ENCODE results near the gene STPG1. TPM values are rescaled to one million over a fixed set of nuclear protein-coding genes. Genes with fewer than 3 reads are reported as not detected.

The STPG1 gene
- total RNA-seq, 6 donors from 2014 or later, result 5.5 to 20.1 (median 8.2) TPM

DNA sequence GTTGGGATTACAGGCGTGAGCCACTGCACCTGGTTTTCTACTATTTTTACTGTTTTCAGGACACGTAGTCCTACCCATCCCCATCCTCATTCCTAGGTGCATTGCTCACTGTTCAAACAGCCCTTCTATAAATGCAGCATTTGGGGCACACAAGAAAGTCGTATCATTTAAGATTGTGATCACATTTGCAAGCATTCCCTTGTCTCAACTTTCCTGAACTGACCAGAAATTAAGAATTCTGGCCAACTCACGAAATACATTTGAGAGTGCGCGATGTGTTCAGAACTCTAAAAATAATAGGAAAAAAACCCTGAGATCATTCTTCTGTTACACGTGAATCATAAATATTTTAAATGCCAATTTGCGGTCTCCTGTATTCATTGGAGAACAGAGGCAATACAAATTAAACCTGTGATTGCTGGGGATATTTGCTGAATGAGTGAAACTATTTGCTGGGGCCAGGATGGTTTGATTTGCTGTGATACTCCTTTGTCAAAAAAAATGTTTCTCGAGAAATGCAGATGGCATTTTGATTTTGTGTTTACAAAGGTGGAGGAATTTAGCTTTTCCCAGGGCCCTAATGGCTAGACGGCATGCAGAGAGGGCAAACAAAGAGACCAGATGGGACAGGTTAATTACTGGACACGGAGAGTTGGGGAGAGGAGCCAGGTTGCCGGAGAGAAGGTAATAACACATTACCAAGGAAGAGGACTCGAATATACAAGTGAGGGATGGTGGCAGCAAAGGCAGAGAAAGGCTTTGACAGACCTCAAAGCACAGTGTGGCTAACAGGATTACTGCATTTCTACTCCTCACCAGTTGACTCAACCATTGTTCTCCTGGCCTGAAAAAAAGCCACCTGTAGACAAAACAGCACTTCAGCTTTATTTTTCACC is 38.4 kb downstream of the STPG1 start:
- TF ChIP-seq POLR2AphosphoS5 (IDR thresholded peaks at IDR 0.05) (no peak), CTCF (IDR thresholded peaks at IDR 0.05) (no peak)
- DNase-seq (no peak), ATAC-seq (ENCODE audit: low FRiP score in 2 of 2) (no peak)
- no peak overlapping the region for H3K27ac ChIP-seq
- no peaks in the 10 kb centered on the region for H3K4me1 ChIP-seq
- WGBS, 2 donors, result 87 to 93% methylated on average over 13 of the region's 13 CpGs
- H3K4me3 ChIP-seq, result no peak overlapping the region
- no peaks in the 10 kb centered on the region for H3K9me3 ChIP-seq
- no peaks in the 10 kb centered on the region for H3K27me3 ChIP-seq
- H3K36me3 ChIP-seq, result peaks cover 0 to 26% (median 0%) of the 10 kb centered on the region in 4 donors

DNA sequence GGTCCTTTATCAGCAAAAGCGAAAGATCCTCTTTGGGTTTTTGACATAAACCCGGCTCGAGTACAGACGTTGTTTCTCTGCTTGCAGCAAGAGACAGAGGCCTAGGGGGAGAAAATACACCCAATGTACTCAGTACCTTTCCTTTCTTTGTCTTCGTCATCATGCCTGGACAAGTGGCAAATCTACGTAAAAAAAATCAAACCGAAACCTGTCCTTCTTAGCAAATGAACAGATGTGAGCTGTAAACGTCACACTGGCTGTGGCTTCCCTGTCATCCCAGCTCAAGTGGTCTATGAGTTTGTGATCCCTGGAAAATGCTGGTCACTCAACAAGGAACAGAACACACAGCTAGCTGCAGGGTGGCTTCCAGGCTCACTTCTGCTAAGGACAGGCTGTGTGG is 39.9 kb downstream of the STPG1 start:
- Histone ChIP-seq H3K36me3 (peaks cover 0 to 26% (median 0%) of the 10 kb centered on the region in 4 donors), H3K9me3 (no peaks in the 10 kb centered on the region), H3K4me1 (no peaks in the 10 kb centered on the region), H3K27ac (no peak overlapping the region), H3K4me3 (no peak overlapping the region), H3K27me3 (no peaks in the 10 kb centered on the region)
- no peak for ATAC-seq (ENCODE audit: low FRiP score in 2 of 2)
- no peak for TF ChIP-seq EP300 (IDR thresholded peaks at IDR 0.05)
- no peak for TF ChIP-seq POLR2A (IDR thresholded peaks at IDR 0.05)
- no peak for TF ChIP-seq CTCF (IDR thresholded peaks at IDR 0.05)
- 87 to 90% methylated on average over 8 of the region's 8 CpGs for whole genome bisulfite sequencing, 2 donors
- DNase-seq, result no peak

DNA sequence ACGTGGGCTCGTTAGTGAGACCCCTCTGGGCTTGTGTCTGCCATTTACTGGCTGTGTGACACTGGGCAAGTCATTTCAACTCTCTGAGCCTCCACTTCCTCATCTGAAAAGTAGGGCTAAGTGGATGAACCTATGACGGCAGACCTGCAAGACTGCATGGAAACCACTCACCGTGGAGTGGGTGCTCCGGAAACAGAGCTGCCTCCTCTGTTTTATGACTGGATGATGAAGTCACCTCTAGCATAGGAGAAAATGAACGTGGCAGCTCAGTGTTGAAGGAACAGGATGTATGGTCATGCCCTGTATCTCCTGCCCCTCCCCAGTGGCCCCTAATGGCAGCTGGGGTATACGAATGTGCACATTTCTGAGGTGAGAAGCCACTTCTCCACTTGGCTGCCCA is 40.5 kb downstream of the STPG1 start:
- ATAC-seq (ENCODE audit: low FRiP score in 2 of 2), result no peak
- Histone ChIP-seq H3K27ac (no peak overlapping the region), H3K4me1 (no peaks in the 10 kb centered on the region), H3K27me3 (no peaks in the 10 kb centered on the region), H3K9me3 (no peaks in the 10 kb centered on the region), H3K4me3 (no peak overlapping the region), H3K36me3 (peaks cover 0 to 25% (median 0%) of the 10 kb centered on the region in 4 donors)
- WGBS, 2 donors, result 79 to 89% methylated on average over 6 to 7 of the region's 7 CpGs
- TF ChIP-seq EP300 (IDR thresholded peaks at IDR 0.05) (no peak), CTCF (IDR thresholded peaks at IDR 0.05) (no peak), POLR2AphosphoS5 (IDR thresholded peaks at IDR 0.05) (no peak), POLR2A (IDR thresholded peaks at IDR 0.05) (no peak)
- no peak for DNase-seq

GRCh38 chr1:24369801-24370200 is 43.8 kb downstream of the STPG1 start:
- ATAC-seq (ENCODE audit: low FRiP score in 2 of 2) (no peak), DNase-seq (no peak)
- Histone ChIP-seq H3K4me3 (no peak overlapping the region), H3K27me3 (no peaks in the 10 kb centered on the region), H3K4me1 (peaks cover 0 to 9% (median 0%) of the 10 kb centered on the region in 4 donors), H3K9me3 (no peaks in the 10 kb centered on the region), H3K27ac (no peak overlapping the region), H3K36me3 (peaks cover 0 to 25% (median 0%) of the 10 kb centered on the region in 4 donors)
- 92 to 98% methylated on average over 4 of the region's 4 CpGs for WGBS, 2 donors
- no peak for TF ChIP-seq CTCF (IDR thresholded peaks at IDR 0.05)
- no peak for TF ChIP-seq POLR2AphosphoS5 (IDR thresholded peaks at IDR 0.05)
- no peak for TF ChIP-seq EP300 (IDR thresholded peaks at IDR 0.05)

GRCh38 chr1:24369199-24369598 is 44.4 kb downstream of the STPG1 start:
- WGBS, 2 donors, result 77 to 89% methylated on average over 4 of the region's 4 CpGs
- H3K4me1 ChIP-seq, result peaks cover 0 to 10% (median 0%) of the 10 kb centered on the region in 4 donors
- no peak for DNase-seq
- H3K4me3 ChIP-seq, result no peak overlapping the region
- H3K36me3 ChIP-seq, result peaks cover 0 to 25% (median 0%) of the 10 kb centered on the region in 4 donors
- no peaks in the 10 kb centered on the region for H3K27me3 ChIP-seq
- no peak overlapping the region for H3K27ac ChIP-seq
- H3K9me3 ChIP-seq, result no peaks in the 10 kb centered on the region
- no peak for ATAC-seq (ENCODE audit: low FRiP score in 2 of 2)
- TF ChIP-seq POLR2AphosphoS5 (IDR thresholded peaks at IDR 0.05) (no peak), POLR2A (IDR thresholded peaks at IDR 0.05) (no peak), CTCF (IDR thresholded peaks at IDR 0.05) (no peak), EP300 (IDR thresholded peaks at IDR 0.05) (no peak)

Data from upper lobe of left lung (tissue), 6 donors.